Measurements from ENCODE around the gene S100A13. TPM values are rescaled to one million over a fixed set of nuclear protein-coding genes. Genes with fewer than 3 reads are reported as not detected.

Gene S100A13
- total RNA-seq: 144 and 167 TPM in 2 replicates

DNA sequence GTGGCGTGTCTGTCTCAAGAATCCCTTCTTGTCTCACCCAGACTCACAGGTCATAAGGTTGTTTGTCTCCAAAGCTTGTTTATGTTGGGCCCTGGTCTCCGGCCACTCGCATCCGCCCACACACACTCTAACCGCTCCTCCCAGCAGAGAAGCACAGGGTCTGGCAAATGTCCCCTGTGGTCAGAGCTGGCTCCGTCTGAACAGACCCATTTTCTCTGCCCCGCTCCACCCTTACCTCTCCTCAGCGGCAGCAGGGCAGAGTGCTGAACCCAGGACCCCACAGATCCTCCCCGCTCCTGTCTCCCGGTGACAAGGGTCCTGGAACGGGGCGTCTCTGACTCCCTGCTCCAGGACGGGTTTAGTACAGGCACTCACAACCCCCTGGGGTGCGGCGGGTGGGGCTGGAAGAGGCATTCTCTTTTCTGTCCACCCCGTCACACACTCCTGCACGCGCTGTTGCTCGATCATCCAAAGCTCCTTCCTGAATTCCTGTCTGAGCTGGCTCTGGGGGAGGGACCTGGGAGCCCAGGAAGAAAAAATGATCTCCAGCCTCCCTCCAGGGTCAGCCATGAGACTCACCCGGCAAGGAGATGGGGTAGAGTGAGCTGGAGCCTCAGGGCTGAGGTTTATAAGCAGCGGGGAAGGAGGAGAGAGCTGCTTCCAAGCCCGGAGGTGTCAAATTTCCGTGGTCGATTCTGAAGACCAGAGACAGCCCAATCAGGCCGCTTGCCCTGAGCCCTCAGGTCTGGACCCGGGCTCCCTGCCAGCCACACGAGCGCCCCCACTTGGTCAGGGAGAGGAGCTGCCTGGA, at the start of gene S100A13:
S100A13 (minus strand) TSS at position 602 of the 811 bp plus-strand sequence. CDS start 1,033 bp downstream, outside the sequence.

DNA sequence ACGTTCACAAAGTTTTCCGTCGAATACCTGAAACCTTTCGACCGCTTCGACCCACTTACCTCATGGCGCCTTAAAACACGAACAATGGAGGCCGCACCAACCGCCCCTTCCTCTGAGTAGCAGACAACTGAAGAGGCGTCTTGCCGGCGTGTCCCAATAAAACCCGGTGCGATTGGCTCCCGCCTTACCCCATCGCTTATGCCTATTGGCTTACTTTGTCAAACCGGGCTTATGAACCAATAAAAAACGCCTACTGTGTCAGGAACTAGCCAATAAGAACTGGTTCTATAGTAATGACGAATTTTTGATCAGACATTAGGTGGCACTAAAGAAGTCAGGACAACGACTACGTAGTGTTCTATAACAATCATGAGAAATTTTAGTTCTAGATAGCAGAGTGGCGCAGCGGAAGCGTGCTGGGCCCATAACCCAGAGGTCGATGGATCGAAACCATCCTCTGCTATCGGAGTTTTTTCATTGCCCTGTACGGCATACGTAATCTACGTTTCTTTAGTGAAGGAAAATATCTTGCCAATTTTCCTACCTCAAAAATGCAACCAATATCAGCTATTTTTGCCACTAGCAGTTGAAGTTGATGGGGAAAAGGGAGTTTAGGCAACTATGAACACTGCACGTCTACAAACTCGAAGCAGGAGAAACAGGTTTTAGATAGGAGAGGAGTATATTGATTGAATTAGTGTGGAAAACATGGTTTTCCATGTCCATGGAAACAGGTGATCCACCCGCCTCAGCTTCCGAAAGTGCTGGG, 43.7 kb upstream of the S100A13 start, which contains the start of gene ILF2:
ILF2 (minus strand) TSS at position 135 of the 769 bp plus-strand sequence; CDS start at position 64, 71 bp downstream.

DNA sequence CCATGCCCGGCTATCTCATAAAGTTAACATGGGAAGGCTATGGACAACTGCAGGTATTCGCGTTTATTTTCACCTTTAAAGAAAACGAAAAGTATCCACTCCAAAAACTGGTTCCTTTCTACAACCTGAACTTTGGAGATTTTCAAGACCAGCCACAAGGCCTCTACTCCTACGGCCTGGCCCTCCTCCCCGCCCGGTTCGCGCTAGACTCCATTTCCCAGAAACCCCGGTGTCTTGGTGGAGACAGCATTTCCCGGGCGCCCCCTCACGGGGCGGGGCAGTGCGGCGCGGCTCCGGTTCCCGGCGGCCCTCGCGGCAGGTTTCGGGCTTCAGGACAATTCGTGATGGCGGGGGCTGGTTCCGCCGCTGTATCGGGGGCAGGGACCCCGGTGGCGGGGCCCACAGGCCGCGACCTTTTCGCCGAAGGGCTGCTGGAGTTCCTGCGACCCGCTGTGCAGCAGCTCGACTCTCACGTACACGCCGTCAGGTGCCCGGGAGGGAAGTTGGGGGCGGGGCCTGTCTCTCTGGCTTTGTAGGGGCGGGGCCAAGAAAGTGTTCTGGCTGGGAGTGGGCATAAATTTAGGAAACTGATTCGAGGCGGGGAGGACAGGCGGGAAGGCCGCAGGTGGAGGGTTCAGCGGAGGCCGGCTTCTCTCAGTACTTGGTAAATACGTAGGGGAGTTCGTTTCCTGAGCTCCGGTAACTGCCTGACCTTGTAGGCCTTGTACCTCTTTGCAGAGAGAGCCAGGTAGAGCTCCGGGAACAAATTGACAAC, 31.3 kb upstream of the S100A13 start, which contains the start of gene SNAPIN:
SNAPIN (plus strand) TSS at position 304 of the 775 bp plus-strand sequence; CDS start at position 345, 41 bp downstream.

DNA sequence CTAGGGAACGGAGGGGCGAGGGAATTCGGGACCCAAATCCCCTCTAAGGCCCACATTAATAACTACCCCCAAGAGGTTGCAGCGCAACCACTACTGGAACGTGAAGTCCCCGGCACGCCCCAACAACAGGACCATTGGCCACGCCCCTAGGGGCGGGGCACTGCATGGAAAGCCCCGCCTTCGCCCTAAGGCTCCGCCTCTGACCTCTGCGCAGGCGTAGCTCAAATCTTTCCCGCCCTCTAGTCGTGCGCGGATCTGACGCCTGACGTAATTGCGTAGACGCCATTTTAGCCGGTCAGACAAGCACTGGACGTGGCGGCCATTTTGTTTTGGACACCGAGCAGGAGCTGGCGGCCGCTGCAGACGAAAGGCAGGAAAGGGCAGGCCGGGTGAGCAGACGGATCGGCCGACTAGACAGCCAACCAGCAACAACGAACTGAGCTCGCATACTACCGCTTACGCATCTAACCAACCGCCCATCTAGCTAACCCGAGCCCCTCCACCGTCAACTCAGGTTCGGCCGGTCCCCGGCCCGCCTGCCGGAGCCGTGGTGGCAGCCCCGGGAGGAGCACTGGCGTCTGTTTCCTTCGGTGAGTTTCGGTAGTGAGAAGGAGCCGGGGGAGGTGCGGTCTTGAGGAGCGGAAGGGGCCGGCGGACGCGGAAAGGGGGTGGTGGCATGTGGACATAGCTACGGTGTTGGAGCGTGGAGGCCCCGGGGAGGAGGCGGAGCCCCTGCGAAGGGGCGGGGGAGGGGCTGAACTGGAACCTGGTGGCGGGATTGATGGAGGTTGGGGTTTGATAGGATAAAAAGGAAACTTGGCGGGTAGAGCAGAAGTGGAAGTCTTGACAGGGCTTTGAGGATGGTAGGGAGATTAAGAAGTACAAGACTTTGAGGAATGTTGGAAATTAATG, 6.7 kb upstream of the S100A13 start, which contains the start of gene CHTOP:
CHTOP (plus strand) TSS at position 313 of the 912 bp plus-strand sequence. CDS start 2,523 bp downstream, outside the sequence.

DNA sequence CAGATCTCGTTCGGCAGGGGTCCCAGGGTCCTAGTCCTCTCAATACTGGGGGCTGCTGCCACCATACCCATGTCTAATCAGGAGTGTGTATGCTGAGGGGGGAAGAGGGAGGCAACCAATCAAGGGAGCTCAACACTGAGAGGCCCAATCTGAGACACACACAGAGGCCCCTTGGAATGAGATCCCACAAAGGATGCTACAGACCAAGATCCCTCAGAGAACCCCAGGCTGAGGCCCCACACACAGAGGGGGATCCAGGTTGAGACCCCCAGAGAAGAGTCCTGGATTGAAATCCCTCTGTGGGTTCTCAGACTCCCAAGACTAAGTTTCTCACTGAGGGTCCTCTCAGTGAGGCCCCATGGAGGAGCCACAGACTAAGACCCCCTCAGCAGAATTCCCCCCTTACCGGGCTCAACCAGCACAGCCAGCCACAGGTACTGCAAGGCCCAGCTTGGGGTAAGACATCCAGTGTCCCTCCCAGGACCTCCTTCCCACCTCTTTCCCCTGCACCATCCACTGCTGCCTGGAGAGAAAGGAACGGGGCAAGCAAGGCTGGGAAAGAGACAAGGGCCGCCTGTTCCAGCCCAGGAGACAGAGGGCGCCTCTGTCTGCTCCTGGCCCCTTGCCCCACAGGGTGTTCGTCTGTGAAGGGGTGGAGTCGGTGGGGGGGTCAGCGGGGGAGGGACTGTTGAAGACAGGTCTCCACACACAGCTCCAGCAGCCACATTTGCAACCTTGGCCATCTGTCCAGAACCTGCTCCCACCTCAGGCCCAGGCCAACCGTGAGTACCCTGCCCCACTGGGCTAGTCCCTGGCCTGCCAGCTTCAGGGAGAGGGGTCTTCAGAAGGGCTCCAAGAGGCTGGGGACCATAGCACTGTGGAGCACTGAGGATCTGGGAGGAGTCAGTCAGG, 666 bp upstream of the S100A13 start, which contains the start of gene S100A1:
S100A1 (plus strand) TSS at position 720 of the 912 bp plus-strand sequence. CDS start 2,088 bp downstream, outside the sequence.

DNA sequence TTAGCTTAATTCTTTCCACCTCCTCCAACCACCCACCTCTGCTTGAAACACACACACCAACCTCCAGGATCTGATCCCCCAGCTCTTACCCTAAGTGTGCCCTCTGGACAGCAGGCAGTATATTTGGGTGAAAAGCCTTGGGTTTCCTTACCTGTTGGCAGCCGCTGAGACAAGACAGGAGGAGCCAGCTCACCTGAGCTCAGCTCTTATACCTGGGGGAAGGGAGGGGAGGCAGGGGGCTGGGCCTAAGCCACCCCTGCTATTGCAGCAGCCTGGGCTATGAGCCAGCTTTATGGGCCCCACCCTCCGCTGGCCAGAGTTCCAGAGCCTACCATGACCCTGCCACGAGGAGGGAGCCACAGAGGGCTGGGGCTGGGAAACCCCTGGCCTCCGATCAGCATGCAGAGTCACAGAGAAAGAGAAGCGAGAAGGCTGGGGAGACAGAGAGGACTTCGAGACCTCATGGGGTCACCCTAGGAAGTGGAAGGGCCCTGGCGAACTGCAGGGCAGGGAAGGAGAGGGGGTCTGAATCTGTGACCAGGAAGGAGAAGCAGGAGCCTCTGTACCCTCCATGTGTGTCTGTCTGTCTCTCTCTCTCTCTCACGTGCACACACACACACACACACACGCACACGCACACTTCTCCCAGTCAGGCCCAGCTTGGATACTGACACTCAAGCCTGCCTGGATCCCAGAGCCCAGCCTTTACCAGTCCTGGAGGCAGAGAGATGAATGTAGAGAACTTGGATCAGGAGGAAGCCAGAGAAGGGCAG, 11.0 kb downstream of the S100A13 start, which contains the start of gene S100A14:
S100A14 (minus strand) TSS at position 182 of the 773 bp plus-strand sequence. CDS start 467 bp downstream, outside the sequence.

DNA sequence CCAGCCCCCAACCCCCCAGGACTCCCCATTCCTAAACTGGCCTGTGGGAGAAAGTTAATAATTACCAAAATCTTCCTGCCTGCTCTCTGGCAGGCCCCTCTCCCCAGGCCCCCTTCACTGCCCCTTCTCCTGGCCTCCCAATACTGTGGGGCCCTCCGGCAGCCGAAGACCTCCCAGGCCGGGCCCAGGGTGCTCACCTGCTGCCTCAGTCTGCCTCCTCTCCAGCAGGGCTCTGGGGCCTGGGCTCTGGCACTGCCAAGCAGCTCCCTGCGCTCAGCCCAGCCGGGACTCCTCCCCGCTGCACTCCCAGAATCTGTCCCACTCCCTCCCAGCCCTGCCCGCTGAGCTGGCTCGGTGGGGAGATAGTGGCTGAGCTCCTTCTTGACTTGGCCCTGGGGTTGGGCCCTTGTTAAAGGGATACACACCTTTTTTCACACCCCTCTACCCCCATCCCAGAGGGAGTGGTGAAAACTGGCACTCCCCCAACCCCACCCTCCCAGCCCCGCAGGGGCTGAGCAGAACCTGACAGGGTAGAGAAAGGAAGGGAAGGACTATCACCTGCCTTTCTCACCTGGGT, 14.5 kb downstream of the S100A13 start, which contains the start of gene S100A16:
S100A16 (minus strand) TSS at position 383 of the 577 bp plus-strand sequence. CDS start 4,986 bp downstream, outside the sequence.

Other genes with a start within 250 kb of the S100A13 start
- gene S100A8, start 236.4 kb downstream of the S100A13 start, total RNA-seq: not detected in 2 replicates
- not detected in 2 replicates for gene S100A7A, start 211.0 kb downstream of the S100A13 start, total RNA-seq
- gene S100A7, start 166.9 kb downstream of the S100A13 start, total RNA-seq: not detected in 2 replicates
- 908 and 1,133 TPM in 2 replicates for gene S100A6, start 91.5 kb downstream of the S100A13 start, total RNA-seq
- gene S100A5, start 86.6 kb downstream of the S100A13 start, total RNA-seq: not detected in 2 replicates
- gene S100A4, start 81.7 kb downstream of the S100A13 start, total RNA-seq: 2.8 and 5.5 TPM in 2 replicates
- 9.7 and 12.4 TPM in 2 replicates for gene S100A3, start 78.2 kb downstream of the S100A13 start, total RNA-seq
- gene S100A2, start 61.7 kb downstream of the S100A13 start, total RNA-seq: 1.5 and 2.0 TPM in 2 replicates
- gene S100A16, start 14.4 kb downstream of the S100A13 start, total RNA-seq: 728 and 751 TPM in 2 replicates
- not detected in 2 replicates for gene S100A14, start 11.2 kb downstream of the S100A13 start, total RNA-seq
- not detected in 2 replicates for gene S100A1, start 929 bp upstream of the S100A13 start, total RNA-seq
- 37.8 and 48.0 TPM in 2 replicates for gene CHTOP, start 6.6 kb upstream of the S100A13 start, total RNA-seq
- 57.5 and 62.2 TPM in 2 replicates for gene SNAPIN, start 31.2 kb upstream of the S100A13 start, total RNA-seq
- 283 and 310 TPM in 2 replicates for gene ILF2, start 43.5 kb upstream of the S100A13 start, total RNA-seq
- 14.5 and 15.3 TPM in 2 replicates for gene NPR1, start 51.2 kb upstream of the S100A13 start, total RNA-seq
- gene INTS3, start 100.5 kb upstream of the S100A13 start, total RNA-seq: 17.8 and 23.6 TPM in 2 replicates
- gene SLC27A3, start 147.9 kb upstream of the S100A13 start, total RNA-seq: 15.5 and 18.5 TPM in 2 replicates